Measurements from ENCODE around the gene HES3. TPM values are rescaled to one million over a fixed set of nuclear protein-coding genes. Genes with fewer than 3 reads are reported as not detected.

HES3 gene
- total RNA-seq, 2 donors from 2014 or later, result not detected

GRCh38 chr1:6275826-6276782 lies 32.1 kb downstream of the HES3 start:
- Mint-ChIP-seq H3K4me3 (no peak overlapping the region), H3K27me3 (no peaks in the 10 kb centered on the region), H3K36me3 (ENCODE audit: low read depth) (peaks cover 6% of the 10 kb centered on the region), H3K4me1 (peaks cover 2% of the 10 kb centered on the region), H3K27ac (no peak overlapping the region)
- no peak for DNase-seq
- no peak for ATAC-seq
- no peaks in the 10 kb centered on the region for H3K9me3 ChIP-seq (ENCODE audit: control insufficient read depth, low read length, poor library complexity, severe bottlenecking)

- Mint-ChIP-seq H3K36me3 (ENCODE audit: low read depth) (peaks cover 6% of the 10 kb centered on the region), H3K4me3 (no peak overlapping the region), H3K4me1 (peaks cover 2% of the 10 kb centered on the region), H3K27me3 (no peaks in the 10 kb centered on the region), H3K27ac (no peak overlapping the region)
- no peaks in the 10 kb centered on the region for H3K9me3 ChIP-seq (ENCODE audit: control insufficient read depth, low read length, poor library complexity, severe bottlenecking)
- ATAC-seq, result no peak
- no peak for DNase-seq
Measured at GRCh38 chr1:6276811-6277555, 33.0 kb downstream of the HES3 start.

GRCh38 chr1:6278263-6278662 lies 34.3 kb downstream of the HES3 start:
- Mint-ChIP-seq H3K4me3 (no peak overlapping the region), H3K27me3 (no peaks in the 10 kb centered on the region), H3K4me1 (peaks cover 2% of the 10 kb centered on the region), H3K36me3 (ENCODE audit: low read depth) (peaks cover 6% of the 10 kb centered on the region), H3K27ac (no peak overlapping the region)
- no peaks in the 10 kb centered on the region for H3K9me3 ChIP-seq (ENCODE audit: control insufficient read depth, low read length, poor library complexity, severe bottlenecking)
- DNase-seq, result no peak
- no peak for ATAC-seq

DNA sequence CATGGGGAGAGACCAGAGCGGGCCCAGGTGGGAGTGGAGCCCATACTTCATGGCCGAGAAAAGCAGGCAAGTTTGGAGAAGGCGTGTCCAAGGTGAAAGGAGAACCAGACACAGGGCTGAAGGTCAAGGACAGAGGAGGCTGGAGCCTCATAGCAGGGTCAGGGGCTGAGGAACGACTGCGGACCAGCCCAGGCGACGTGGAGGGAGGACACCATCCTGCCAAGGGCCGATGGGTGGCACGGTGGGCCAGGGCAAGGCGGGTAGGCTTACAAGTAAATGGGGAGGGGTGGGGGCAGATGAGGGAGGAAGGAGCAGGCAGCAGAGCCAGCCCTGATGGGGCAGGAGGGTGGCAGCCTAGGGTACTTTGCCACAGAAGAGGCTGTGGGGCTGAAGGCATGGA lies 35.1 kb downstream of the HES3 start:
- Mint-ChIP-seq H3K27ac (no peak overlapping the region), H3K36me3 (ENCODE audit: low read depth) (peaks cover 6% of the 10 kb centered on the region), H3K4me3 (no peak overlapping the region), H3K27me3 (no peaks in the 10 kb centered on the region), H3K4me1 (peaks cover 2% of the 10 kb centered on the region)
- ATAC-seq, result no peak
- no peak for DNase-seq
- no peaks in the 10 kb centered on the region for H3K9me3 ChIP-seq (ENCODE audit: control insufficient read depth, low read length, poor library complexity, severe bottlenecking)

GRCh38 chr1:6279613-6280383 lies 35.8 kb downstream of the HES3 start:
- no peaks in the 10 kb centered on the region for H3K9me3 ChIP-seq (ENCODE audit: control insufficient read depth, low read length, poor library complexity, severe bottlenecking)
- Mint-ChIP-seq H3K4me3 (no peak overlapping the region), H3K27ac (no peak overlapping the region), H3K27me3 (no peaks in the 10 kb centered on the region), H3K36me3 (ENCODE audit: low read depth) (peaks cover 6% of the 10 kb centered on the region), H3K4me1 (peaks cover 2% of the 10 kb centered on the region)
- ATAC-seq (no peak), DNase-seq (no peak)

DNA sequence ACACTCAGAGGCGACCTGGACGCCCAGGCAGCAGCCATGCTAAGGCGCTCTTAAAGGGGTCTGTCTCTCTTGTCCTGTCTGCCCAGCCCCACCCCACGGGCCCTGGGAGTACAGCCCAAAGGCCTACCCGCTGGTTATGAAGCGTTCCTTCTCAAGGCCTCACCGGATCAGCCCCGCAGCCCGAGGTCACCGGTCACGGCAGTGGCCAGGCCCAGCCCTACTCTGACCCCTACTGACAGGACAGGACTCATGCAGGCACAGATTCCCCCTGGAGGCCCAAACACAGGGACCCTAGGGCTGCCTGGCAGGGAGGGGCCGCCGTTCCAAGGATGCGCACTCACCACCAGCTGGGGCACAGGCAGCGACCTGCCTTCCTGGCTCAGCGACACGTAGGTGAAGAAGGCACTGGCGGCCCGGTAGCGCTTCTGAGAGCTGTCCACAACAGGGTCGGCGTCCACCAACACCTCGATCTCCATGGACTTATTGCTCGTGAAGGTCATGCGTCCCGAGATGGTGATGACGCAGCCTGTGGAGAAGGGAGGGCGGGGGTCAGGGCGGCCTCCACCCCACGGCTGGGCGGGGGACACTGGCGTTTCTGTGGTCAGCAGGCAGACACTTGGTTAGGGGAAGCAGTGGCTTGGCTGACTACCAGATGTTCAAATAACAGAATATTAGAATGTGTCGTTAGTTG lies 36.9 kb downstream of the HES3 start:
- no peak overlapping the region for H3K27ac Mint-ChIP-seq
- no peak overlapping the region for H3K4me3 Mint-ChIP-seq
- H3K9me3 ChIP-seq (ENCODE audit: control insufficient read depth, low read length, poor library complexity, severe bottlenecking), result no peaks in the 10 kb centered on the region
- peaks cover 6% of the 10 kb centered on the region for H3K36me3 Mint-ChIP-seq (ENCODE audit: low read depth)
- no peaks in the 10 kb centered on the region for H3K27me3 Mint-ChIP-seq
- DNase-seq (no peak), ATAC-seq (no peak)
- peaks cover 2% of the 10 kb centered on the region for H3K4me1 Mint-ChIP-seq

GRCh38 chr1:6281511-6282402 lies 37.8 kb downstream of the HES3 start:
- Mint-ChIP-seq H3K4me1 (peaks cover 2% of the 10 kb centered on the region), H3K27ac (peak overlapping the region; percentile 37), H3K27me3 (no peaks in the 10 kb centered on the region), H3K4me3 (no peak overlapping the region), H3K36me3 (ENCODE audit: low read depth) (peaks cover 6% of the 10 kb centered on the region)
- no peak for ATAC-seq
- H3K9me3 ChIP-seq (ENCODE audit: control insufficient read depth, low read length, poor library complexity, severe bottlenecking), result no peaks in the 10 kb centered on the region
- no peak for DNase-seq

GRCh38 chr1:6282577-6283270 lies 38.7 kb downstream of the HES3 start:
- no peak overlapping the region for H3K27ac Mint-ChIP-seq
- no peak for ATAC-seq
- H3K9me3 ChIP-seq (ENCODE audit: control insufficient read depth, low read length, poor library complexity, severe bottlenecking), result no peaks in the 10 kb centered on the region
- no peaks in the 10 kb centered on the region for H3K4me1 Mint-ChIP-seq
- peaks cover 6% of the 10 kb centered on the region for H3K36me3 Mint-ChIP-seq (ENCODE audit: low read depth)
- H3K4me3 Mint-ChIP-seq, result no peak overlapping the region
- H3K27me3 Mint-ChIP-seq, result no peaks in the 10 kb centered on the region
- DNase-seq, result no peak

- no peaks in the 10 kb centered on the region for H3K36me3 Mint-ChIP-seq (ENCODE audit: low read depth)
- DNase-seq (no peak), ATAC-seq (no peak)
- no peak overlapping the region for H3K4me3 Mint-ChIP-seq
- H3K9me3 ChIP-seq (ENCODE audit: control insufficient read depth, low read length, poor library complexity, severe bottlenecking), result no peaks in the 10 kb centered on the region
- H3K27me3 Mint-ChIP-seq, result no peaks in the 10 kb centered on the region
- H3K4me1 Mint-ChIP-seq, result no peaks in the 10 kb centered on the region
- H3K27ac Mint-ChIP-seq, result no peak overlapping the region
Measured at GRCh38 chr1:6285336-6285735, 41.4 kb downstream of the HES3 start.

- DNase-seq (no peak), ATAC-seq (no peak)
- Mint-ChIP-seq H3K27ac (no peak overlapping the region), H3K4me1 (no peaks in the 10 kb centered on the region), H3K36me3 (ENCODE audit: low read depth) (no peaks in the 10 kb centered on the region), H3K27me3 (no peaks in the 10 kb centered on the region), H3K4me3 (no peak overlapping the region)
- H3K9me3 ChIP-seq (ENCODE audit: control insufficient read depth, low read length, poor library complexity, severe bottlenecking), result no peaks in the 10 kb centered on the region
Measured at GRCh38 chr1:6286266-6286665, 42.3 kb downstream of the HES3 start.

- Mint-ChIP-seq H3K36me3 (ENCODE audit: low read depth) (no peaks in the 10 kb centered on the region), H3K4me3 (no peak overlapping the region), H3K27ac (no peak overlapping the region), H3K27me3 (no peaks in the 10 kb centered on the region), H3K4me1 (no peaks in the 10 kb centered on the region)
- DNase-seq (no peak), ATAC-seq (no peak)
- no peaks in the 10 kb centered on the region for H3K9me3 ChIP-seq (ENCODE audit: control insufficient read depth, low read length, poor library complexity, severe bottlenecking)
Measured at GRCh38 chr1:6287029-6287428, 43.0 kb downstream of the HES3 start.
